HepG2 (cell line): Measurements from ENCODE around the gene ENTPD6. TPM values are rescaled to one million over a fixed set of nuclear protein-coding genes. Genes with fewer than 3 reads are reported as not detected.

Experiments
- ATAC-seq: fragments of 200-7000 bp; cut with Tn5 transposase; 3 replicates; pipeline ENCODE4 v1.9.1; 2020; ENCODE audit warnings: mild to moderate bottlenecking, moderate library complexity
- BruUV-seq: library from RNA; stranded (reverse); fragments of 400-500 nt; replicated peaks from 2 replicates; lab custom pipeline; 2021; lab: Mats Ljungman, UMichigan
- CTCF ChIA-PET: fragments of 300-600 bp; formaldehyde crosslinking; extraction: SDS; loops from one replicate; lab custom pipeline; 2021; ENCODE audit warnings: low total read pairs, inconsistent platforms, low intra/inter-chr PET ratio; lab: Yijun Ruan, JAX
- POLR2A ChIA-PET: fragments of 350-600 bp; sonication (Branson Sonifier 250); formaldehyde crosslinking; loops from one replicate; lab custom pipeline; 2020; ENCODE audit warnings: antibody characterized with exemption, inconsistent platforms; lab: Yijun Ruan, JAX
- DNase-seq: peaks from one replicate; pipeline ENCODE4 v3.0.0-alpha.2; 2015; ENCODE audit warnings: low spot score
- FAIRE-seq: peaks from 3 replicates; lab custom pipeline; 2011; peaks lifted over from hg19 to GRCh38; lab: Jason Lieb, UNC
- H2AFZ ChIP-seq: one replicate; pipeline ENCODE4 v1.6.1; 2011; ENCODE audit warnings: low read length, inconsistent platforms
- H3K27ac ChIP-seq: fragments of 300-600 bp; 3 replicates; pipeline ENCODE4 v1.8.0; 2011; ENCODE audit warnings: mixed run types, mild to moderate bottlenecking, mixed read lengths, low read length, inconsistent platforms; ENCODE audit not compliant: insufficient read depth; ENCODE audit errors: extremely low read length
- H3K27me3 ChIP-seq, 2 experiments: fragments of 200-600 bp in 1 of 2; 2 replicates in 1 of 2; 3 replicates in 1 of 2; pipeline versions ENCODE4 v1.6.0 to v1.8.0; 2011; ENCODE audit warnings: low read length in 2 of 2, mild to moderate bottlenecking in 2 of 2, moderate library complexity in 2 of 2, inconsistent platforms in 1 of 2; ENCODE audit not compliant: insufficient read depth in 2 of 2, control insufficient read depth in 1 of 2
- H3K36me3 ChIP-seq, 2 experiments: fragments of 200-600 bp in 1 of 2; replicated peaks in 1 of 2; 2 replicates in 1 of 2; 3 replicates in 1 of 2; pipeline versions ENCODE4 v1.5.1 to v1.8.0; 2011; ENCODE audit warnings: low read length in 2 of 2, inconsistent platforms in 1 of 2; ENCODE audit not compliant: insufficient read depth in 2 of 2, control insufficient read depth in 1 of 2
- H3K4me1 ChIP-seq: 2 replicates; pipeline ENCODE4 v1.5.1; 2012; ENCODE audit warnings: low read length, inconsistent platforms; ENCODE audit not compliant: insufficient read depth
- H3K4me2 ChIP-seq: 2 replicates; pipeline ENCODE4 v1.6.0; 2011; ENCODE audit warnings: low read depth, low read length, inconsistent platforms
- H3K4me3 ChIP-seq, 3 experiments: fragments of 200-600 bp in 1 of 3; sonication (generic), shearing (Covaris generic) in 1 of 3; replicated peaks in 1 of 3; 2 replicates each; pipeline ENCODE4 v1.5.1; 2011 to 2016; ENCODE audit warnings: low read length in 3 of 3, inconsistent platforms in 2 of 3, low read depth in 2 of 3, mild to moderate bottlenecking in 2 of 3, control low read depth in 1 of 3, mixed read lengths in 1 of 3; ENCODE audit not compliant: insufficient read depth in 1 of 3
- H3K79me2 ChIP-seq: one replicate; pipeline ENCODE4 v1.6.1; 2011; ENCODE audit warnings: low read length, inconsistent platforms; ENCODE audit not compliant: insufficient read depth
- H3K9ac ChIP-seq: 2 replicates; pipeline ENCODE4 v1.6.0; 2011; ENCODE audit warnings: mild to moderate bottlenecking, low read depth, low read length, inconsistent platforms; ENCODE audit not compliant: insufficient read depth
- H3K9me3 ChIP-seq: 2 replicates; pipeline ENCODE4 v1.5.1; 2012; ENCODE audit warnings: mild to moderate bottlenecking, low read length
- H4K20me1 ChIP-seq: 2 replicates; pipeline ENCODE4 v1.6.0; 2011; ENCODE audit warnings: inconsistent platforms, mild to moderate bottlenecking, low read length, moderate library complexity; ENCODE audit not compliant: insufficient read depth
- CC2D1A ChIP-seq: sonication (generic); formaldehyde crosslinking; IDR thresholded peaks from 2 replicates; pipeline ENCODE4 v1.8.1; 2023; ENCODE audit warnings: mild to moderate bottlenecking, missing genetic modification reagents
- CSRNP1 ChIP-seq: sonication (generic); formaldehyde crosslinking; IDR thresholded peaks from 2 replicates; pipeline ENCODE4 v1.8.1; 2023; ENCODE audit warnings: mild to moderate bottlenecking, missing genetic modification reagents
- LRRFIP1 ChIP-seq: sonication (generic); formaldehyde crosslinking; conservative IDR thresholded peaks from 2 replicates; pipeline ENCODE4 v1.4.0; 2020; ENCODE audit warnings: missing genetic modification reagents
- MAFK ChIP-seq, 2 experiments: IDR thresholded peaks in 1 of 2; conservative IDR thresholded peaks in 1 of 2; 2 replicates each; pipeline ENCODE4 v1.6.1; 2011; ENCODE audit warnings: improper control_type of control experiment in 2 of 2, low read length in 2 of 2
- NR2F6 ChIP-seq, 2 experiments: IDR thresholded peaks; 2 replicates each; pipeline ENCODE4 v1.6.1; 2016; ENCODE audit warnings: antibody characterized with exemption in 1 of 2, mild to moderate bottlenecking in 1 of 2
- PLSCR1 ChIP-seq: sonication (generic); formaldehyde crosslinking; IDR thresholded peaks from 2 replicates; pipeline ENCODE4 v1.5.0; 2020; ENCODE audit warnings: missing genetic modification reagents, mild to moderate bottlenecking, borderline replicate concordance
- PPARG ChIP-seq: conservative IDR thresholded peaks from 2 replicates; pipeline ENCODE4 v1.6.1; 2016; ENCODE audit warnings: missing biosample characterization, missing genetic modification reagents
- RARA ChIP-seq: IDR thresholded peaks from 2 replicates; pipeline ENCODE4 v1.6.1; 2016; ENCODE audit warnings: missing genetic modification reagents, missing compliant biosample characterization
- SMARCC2 ChIP-seq: fragments of 450-650 bp; IDR thresholded peaks from 2 replicates; pipeline ENCODE4 v1.6.1; 2017; ENCODE audit warnings: antibody characterized with exemption, mild to moderate bottlenecking
- ZC3H13 ChIP-seq: sonication (generic); formaldehyde crosslinking; IDR thresholded peaks from 2 replicates; pipeline ENCODE4 v1.8.1; 2023; ENCODE audit warnings: mild to moderate bottlenecking, missing genetic modification reagents, moderate library complexity
- ZNF207 ChIP-seq: fragments of 450-650 bp; IDR thresholded peaks from 2 replicates; pipeline ENCODE4 v1.6.1; 2016; ENCODE audit warnings: antibody characterized with exemption, borderline replicate concordance
- ZNF770 ChIP-seq: sonication (generic); formaldehyde crosslinking; IDR thresholded peaks from 2 replicates; pipeline ENCODE4 v1.5.0; 2020; ENCODE audit warnings: mild to moderate bottlenecking, missing genetic modification reagents
- WGBS: methylation state at CpG from one replicate; pipeline ENCODE4 v1.1.6; 2017; ENCODE audit warnings: low lambda C conversion rate; 5-methylcytosine and 5-hydroxymethylcytosine counted together
- in situ Hi-C: cut with HindIII; loops from 2 replicates; pipeline ENCODE4 v1.10.0; 2017; ENCODE audit warnings: low pct_unique_long_range_greater_than_20kb; ENCODE audit not compliant: extremely low pct_ligation_motif_present
- intact Hi-C: fragments of 100-400 bp; cut with micrococcal nuclease; formaldehyde crosslinking; loops from one replicate; pipeline ENCODE4 v1.10.0; 2022; ENCODE audit not compliant: unreplicated experiment
- polyA plus RNA-seq, 8 experiments: library from polyadenylated mRNA; depleted of rRNA in 3 of 8; stranded (reverse) in 7 of 8; unstranded in 1 of 8; fragments of >200 nt; fragmentation: Illumina TruSeq in 4 of 8; extraction: Trizol in 4 of 8; gene quantifications; 2 replicates each; pipeline versions ENCODE4 v1.2.1 to v1.2.3, GENCODE V29; 2011 to 2016; ENCODE audit warnings: low read depth in 4 of 8, missing spikeins in 1 of 8, mixed read lengths in 1 of 8; ENCODE audit not compliant: insufficient read depth in 1 of 8
- total RNA-seq, 5 experiments: library from RNA; depleted of rRNA; stranded (reverse); fragments of >200 nt; fragmentation: Illumina TruSeq; extraction: Trizol; gene quantifications; 2 replicates each; pipeline ENCODE4 v1.2.3, GENCODE V29; 2016; ENCODE audit warnings: low read depth in 1 of 5

ENTPD6 gene
- total and polyA plus RNA-seq, 2 of the 13 experiments (the other 11 are each of a cell fraction or from before 2014, with no cell fraction given) = 164 to 172 TPM

- in situ Hi-C loops = no loop called here
- ChIA-PET POLR2A (no interaction called here), CTCF (no interaction called here)
- no peak overlapping the region for H3K27ac ChIP-seq
- H4K20me1 ChIP-seq = no peaks in the 10 kb centered on the region
- no peak overlapping the region for H3K4me2 ChIP-seq
- no TSS peak for BruUV-seq
- WGBS = 47% methylated on average over 17 of the region's 17 CpGs
- H3K79me2 ChIP-seq = no peaks in the 10 kb centered on the region
- ATAC-seq (peak; percentile 22; the same call in 1 of the 3 replicates), FAIRE-seq (no peak), DNase-seq (no peak)
- intact Hi-C loops = no loop called here
- no peaks in the 10 kb centered on the region for H3K36me3 ChIP-seq
- H3K27me3 ChIP-seq = peaks cover 13 to 50% of the 10 kb centered on the region in 2 experiments; a peak in 3 of 5 replicates
- H3K4me3 ChIP-seq = no peak overlapping the region
- no peak overlapping the region for H3K9ac ChIP-seq
- no peaks in the 10 kb centered on the region for H3K4me1 ChIP-seq
- no peaks in the 10 kb centered on the region for H3K9me3 ChIP-seq
- no peak overlapping the region for H2AFZ ChIP-seq
- TF ChIP-seq SMARCC2 (no peak), CC2D1A (no peak), PPARG (CRISPR knock-in tag) (no peak), CSRNP1 (CRISPR knock-in tag) (no peak), ZC3H13 (CRISPR knock-in tag) (no peak), LRRFIP1 (CRISPR knock-in tag) (no peak), ZNF207 (no peak), RARA (CRISPR knock-in tag) (peak; percentile 28; the same call in 1 of the 2 replicates), NR2F6 (IDR thresholded peaks at IDR 0.05) (no peak), NR2F6 (CRISPR knock-in tag; IDR thresholded peaks at IDR 0.05) (peak; percentile 53), MAFK (conservative IDR thresholded peaks at IDR 0.05 in 1 of 2, IDR thresholded peaks at IDR 0.05 in 1 of 2; ENCODE audit: low read length in 2 of 2) (0 out of 4 replicates have a peak, but pooled peaks of 1 of the 2 experiments have one; percentile 2), ZNF770 (CRISPR knock-in tag) (peak; percentile 63), PLSCR1 (no peak)
Measured at GRCh38 chr20:25148982-25149846, 46.3 kb upstream of the ENTPD6 start.
